Upper lobe of left lung (tissue), 4 donors: ENCODE measurements around the gene EPHB1.

Experiments
- EP300 ChIP-seq, 4 donors: sonication (generic); formaldehyde crosslinking; IDR thresholded peaks; one replicate each; pipeline ENCODE4 v1.5.1; 2017; ENCODE audit warnings: antibody characterized with exemption in 4 of 4, control low read depth in 2 of 4
- POLR2A ChIP-seq, 4 donors: fragments of 450-650 bp; IDR thresholded peaks; one replicate each; pipeline ENCODE4 v1.5.1; 2016 to 2017; ENCODE audit warnings: antibody characterized with exemption in 4 of 4, mild to moderate bottlenecking in 2 of 4
- TF ChIP-seq, protein P1 (sequence below), 6 experiments: fragments of 450-650 bp in 4 of 6; fragments of 200-600 bp in 2 of 6; sonication (generic) in 2 of 6; IDR thresholded peaks; one replicate each; pipeline ENCODE4 v1.5.1; 2016 to 2019; ENCODE audit warnings: antibody characterized with exemption in 6 of 6

DNA sequence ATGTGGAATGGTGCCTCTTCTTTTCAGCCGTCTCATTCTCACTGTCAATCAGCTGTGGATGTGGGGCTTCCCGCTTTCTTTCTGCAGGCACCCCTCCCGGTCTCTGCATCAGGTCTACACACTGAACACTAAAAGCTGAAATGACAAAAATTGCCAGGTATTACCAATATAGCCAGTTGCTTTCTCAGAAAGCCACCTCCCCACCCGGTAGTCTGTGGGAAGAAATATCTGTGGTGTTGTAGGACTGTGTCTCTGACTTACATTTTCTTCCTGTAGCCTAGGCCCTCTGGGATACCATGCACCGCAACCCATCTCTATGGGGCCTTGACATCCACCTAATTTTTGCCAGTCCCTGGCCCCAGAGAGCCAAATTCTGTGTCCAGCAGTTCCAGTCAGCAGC, 19.2 kb upstream of the EPHB1 start:
- TF ChIP-seq, protein P1, sequence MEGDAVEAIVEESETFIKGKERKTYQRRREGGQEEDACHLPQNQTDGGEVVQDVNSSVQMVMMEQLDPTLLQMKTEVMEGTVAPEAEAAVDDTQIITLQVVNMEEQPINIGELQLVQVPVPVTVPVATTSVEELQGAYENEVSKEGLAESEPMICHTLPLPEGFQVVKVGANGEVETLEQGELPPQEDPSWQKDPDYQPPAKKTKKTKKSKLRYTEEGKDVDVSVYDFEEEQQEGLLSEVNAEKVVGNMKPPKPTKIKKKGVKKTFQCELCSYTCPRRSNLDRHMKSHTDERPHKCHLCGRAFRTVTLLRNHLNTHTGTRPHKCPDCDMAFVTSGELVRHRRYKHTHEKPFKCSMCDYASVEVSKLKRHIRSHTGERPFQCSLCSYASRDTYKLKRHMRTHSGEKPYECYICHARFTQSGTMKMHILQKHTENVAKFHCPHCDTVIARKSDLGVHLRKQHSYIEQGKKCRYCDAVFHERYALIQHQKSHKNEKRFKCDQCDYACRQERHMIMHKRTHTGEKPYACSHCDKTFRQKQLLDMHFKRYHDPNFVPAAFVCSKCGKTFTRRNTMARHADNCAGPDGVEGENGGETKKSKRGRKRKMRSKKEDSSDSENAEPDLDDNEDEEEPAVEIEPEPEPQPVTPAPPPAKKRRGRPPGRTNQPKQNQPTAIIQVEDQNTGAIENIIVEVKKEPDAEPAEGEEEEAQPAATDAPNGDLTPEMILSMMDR (IDR thresholded peaks at IDR 0.05), result no peak
- TF ChIP-seq POLR2A (IDR thresholded peaks at IDR 0.05), result no peak
- TF ChIP-seq EP300 (IDR thresholded peaks at IDR 0.05), result no peak
